COLO829 (cell line): ENCODE data around the gene NGEF.
"Not testable (repeated sequence)": the region's sequence is repeated elsewhere in the genome, so short reads cannot be mapped to it uniquely, and the experiment has no call there.

Experiments used
- DNase-seq: peaks from one replicate; pipeline ENCODE4 v3.0.0; 2012; ENCODE audit warnings: low spot score

The NGEF gene

DNA sequence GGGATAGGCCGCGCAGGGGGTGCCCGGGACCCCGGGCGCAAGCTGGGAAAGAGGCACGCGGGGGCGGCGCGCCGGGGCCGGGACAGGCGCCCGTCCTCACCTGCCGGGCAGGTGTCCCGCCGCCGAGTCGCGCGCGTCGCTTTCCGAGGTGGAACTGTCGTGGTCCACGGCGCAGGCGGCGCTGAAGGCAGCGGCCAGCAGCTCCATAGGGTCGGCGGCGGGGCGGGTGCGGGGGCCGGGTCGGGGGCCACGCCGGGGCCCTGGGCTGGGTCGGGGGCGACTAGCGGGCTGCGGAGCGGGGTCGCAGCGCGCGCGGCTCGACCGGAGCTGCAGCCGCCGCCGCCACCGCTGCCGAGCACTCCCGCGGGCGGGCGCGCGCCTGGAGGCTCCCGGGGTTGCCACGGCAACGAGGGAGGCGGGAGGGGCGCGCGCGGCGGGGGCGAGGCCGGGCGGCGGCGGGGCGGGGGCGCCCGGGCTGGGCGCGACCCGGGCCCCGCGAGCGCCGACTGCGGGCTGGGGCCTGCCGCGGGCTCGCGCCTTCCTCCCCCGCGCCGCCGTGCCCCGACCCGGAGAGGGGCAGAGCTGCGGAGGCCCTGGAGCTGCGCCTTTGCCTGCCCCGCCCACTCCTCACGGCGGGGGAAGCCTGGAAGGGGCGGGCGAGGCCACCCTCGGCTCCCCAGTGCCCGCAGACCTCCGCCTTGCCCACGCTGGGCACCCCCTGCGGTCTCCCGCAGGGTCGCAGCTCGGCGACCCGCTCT is 85.1 kb downstream of the NGEF start:
- DNase-seq: no peak

DNA sequence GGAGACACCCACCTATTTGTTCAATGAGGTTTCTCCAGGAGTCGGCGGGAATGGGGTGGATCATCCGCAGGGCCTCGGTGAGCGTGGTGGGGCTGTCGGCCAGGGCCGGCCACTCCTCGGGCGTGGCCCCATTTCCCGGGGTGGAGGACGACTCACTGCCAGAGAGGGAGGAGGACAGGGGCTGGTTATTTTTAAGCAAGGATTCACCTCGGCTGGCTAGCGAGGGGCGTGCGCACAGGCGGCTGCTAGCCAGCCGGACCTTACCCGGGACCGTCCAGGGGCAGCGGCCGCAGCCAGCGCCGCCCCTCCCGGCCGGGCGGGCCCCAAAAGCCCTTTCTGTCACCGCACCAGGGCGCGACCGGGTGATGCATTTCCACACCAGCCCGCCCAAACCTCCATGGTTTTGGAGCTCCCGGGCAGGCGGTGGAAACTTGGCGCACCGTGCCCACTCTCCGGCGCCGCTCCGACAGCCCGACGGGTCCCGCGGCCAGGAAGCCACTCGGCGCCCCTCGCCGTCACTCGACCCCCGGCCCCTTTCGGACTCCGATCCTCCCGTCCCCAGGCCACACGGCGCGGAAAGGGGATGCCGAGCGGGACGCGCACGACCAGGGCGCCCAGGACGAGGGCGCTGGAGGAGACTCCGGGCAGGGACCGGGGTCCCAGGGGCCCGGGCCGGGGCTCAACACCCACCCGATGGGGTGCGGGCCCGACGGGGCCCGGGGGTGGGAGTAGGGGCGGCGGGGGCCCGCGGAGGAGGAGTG is 85.8 kb downstream of the NGEF start:
- DNase-seq: no peak

DNA sequence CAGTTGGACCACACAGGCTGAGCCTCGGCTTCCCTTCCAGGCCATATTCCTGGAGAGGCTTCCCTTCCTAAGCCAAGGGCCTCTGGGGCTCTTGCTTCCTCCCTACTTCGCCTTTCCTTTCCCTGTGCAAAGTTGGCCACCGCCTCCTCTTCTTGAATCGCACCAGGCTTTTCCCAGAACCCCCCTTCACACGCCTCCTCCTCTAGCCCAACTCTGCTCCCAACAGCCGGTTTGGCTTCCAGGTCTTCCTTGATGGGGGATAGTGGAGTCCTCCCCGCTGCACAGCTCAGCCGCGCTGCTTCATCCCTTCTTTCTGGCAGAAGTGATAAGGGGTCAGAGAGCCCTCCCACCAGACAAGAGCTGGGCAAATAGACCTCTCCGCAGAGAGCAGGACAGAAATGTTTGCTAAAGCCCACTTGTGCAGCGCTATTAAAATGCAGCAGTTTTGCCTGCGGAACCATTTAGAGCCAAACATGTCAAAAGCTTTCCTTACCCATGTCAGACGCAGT is 86.6 kb downstream of the NGEF start:
- no peak for DNase-seq

DNA sequence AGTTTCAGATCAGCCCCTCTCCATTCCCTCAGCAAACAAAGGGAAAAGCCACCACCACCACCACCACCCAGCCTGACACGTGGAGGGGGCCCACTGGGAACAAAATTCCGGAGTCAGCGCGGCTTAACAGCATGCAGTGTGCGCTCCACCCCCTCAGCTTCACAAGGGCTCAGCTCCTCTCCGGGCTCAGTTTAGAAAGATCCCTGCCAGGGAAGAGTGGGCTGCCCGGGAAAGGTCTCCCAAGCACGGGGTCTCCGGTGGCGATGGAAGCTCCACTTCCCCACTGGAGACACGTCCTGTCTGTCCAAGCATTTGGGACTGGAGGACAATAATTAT is 87.3 kb downstream of the NGEF start:
- DNase-seq: no peak

DNA sequence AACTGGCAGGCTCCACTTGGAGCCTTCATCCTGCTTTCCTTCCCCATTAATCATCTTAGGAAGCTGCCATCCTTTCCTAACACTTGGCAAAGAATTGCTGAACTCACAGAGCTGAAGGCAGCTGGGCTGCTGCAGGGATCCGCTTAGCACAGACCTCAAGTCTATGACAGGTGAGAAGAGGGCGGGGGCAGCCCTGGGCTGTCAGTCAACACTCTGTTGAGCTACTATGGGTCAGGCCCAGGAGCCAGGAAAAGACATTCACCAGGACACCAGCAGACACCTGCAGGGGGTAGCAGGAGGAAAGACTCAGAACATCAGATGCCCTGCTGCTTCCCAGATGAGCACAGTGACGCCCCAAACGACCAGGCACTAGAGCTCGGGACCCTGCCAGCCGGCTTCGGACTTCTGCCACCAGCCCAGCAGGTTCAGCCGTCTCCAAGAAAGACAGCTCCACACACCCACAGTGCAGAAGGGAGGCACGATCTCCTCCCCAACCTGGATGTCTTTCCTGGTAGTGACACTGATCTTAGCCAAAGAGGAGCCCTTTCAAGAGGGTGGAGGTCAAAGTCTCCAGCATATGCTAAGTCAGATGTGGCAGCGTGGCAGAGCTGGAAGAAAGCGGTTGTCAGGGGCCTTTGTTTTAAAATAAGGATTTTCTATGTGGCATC is 87.8 kb downstream of the NGEF start:
- no peak for DNase-seq

DNA sequence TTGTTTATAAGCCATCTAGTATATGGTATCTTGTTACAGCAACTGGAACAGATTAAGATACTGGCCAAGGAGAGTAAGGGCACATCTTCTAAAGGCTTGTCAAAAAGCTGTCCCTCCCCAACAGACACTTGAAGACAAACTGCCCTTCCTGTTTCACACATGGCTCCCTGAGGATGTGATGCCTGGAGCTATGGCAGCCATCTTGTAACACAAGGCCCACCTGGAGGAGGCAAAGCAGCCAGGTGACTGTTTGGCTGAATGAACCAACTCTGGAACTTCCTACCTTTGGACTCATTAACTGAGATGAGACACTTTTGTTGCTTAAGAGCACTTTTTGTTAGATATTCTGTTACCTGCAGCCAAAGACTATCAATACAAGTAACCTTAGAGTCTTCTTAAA is 88.6 kb downstream of the NGEF start:
- DNase-seq: no peak

DNA sequence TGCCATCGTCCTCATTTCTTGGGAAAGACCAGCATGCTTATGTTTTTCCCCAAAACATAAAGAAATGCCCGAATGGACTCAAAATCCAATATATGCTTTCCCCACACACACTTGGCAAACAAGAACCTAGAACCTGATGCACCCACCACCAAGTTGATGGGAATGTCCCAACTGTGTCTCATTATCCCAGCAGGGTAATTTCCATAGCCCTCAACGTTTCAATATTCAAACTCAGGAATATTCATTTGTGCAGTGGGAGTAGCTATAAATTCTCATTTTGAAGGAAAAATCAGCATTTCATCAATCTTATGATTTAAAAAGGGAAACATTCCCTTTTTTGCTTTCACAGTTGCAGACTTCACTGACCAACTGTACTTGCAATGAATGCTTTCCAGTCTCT is 92.3 kb downstream of the NGEF start:
- no peak for DNase-seq

DNA sequence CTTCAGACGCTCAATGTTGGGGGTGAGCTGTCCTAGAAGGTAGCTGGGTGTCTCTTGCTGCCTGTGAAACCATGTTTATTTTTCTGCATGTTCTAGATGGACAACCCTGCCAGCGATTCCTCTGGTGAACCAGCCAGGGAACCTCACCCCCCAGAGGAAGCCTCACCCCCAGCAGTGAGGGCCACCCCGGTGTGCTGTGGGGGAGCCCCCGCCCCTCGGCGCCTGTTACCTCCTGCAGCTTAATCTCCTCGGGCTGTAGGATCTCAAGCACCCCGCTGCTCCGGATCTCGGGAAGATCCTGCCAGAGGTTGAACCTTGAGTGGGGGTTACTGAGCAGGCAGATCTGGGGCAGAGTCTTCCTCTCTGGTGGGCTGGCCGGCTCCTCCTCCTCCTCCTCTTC is 93.0 kb downstream of the NGEF start:
- no peak for DNase-seq

DNA sequence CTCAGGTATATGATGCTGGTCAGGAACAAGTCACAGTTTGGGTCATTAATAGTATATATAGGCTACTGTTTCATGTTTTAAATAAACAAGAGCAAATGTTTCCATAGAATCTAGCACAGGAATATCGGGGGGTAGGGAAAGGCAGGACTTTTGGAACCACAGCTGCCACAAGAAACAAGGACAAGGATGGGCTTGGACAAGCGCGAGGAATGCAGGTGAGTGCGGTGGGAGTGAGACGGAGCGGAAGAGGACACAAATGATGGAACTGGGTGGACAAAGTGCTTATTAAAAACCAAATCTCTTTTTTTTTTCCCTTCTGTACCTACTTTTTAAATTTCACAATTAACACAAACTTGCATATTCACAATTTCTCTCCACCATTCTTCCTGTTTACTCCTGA is 93.9 kb downstream of the NGEF start:
- DNase-seq: no peak

DNA sequence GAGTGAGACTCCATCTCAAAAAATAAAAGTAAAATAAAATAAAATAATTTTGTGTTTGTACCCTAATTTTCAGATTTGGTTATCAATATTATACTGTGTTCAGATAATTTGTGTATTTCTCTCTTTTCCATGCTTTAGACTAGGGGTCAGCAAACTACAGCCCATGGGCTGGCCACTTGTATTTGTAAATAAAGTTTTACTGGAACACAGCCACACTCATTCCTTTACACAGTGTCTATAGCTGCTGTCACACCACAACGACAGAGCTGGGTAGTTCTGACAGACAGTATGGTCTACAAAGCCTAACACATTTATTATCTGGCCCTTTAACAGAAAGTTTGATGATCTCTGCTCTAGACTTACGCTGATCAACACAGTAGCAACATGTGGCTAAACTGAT is 99.2 kb downstream of the NGEF start:
- DNase-seq: no peak

DNA sequence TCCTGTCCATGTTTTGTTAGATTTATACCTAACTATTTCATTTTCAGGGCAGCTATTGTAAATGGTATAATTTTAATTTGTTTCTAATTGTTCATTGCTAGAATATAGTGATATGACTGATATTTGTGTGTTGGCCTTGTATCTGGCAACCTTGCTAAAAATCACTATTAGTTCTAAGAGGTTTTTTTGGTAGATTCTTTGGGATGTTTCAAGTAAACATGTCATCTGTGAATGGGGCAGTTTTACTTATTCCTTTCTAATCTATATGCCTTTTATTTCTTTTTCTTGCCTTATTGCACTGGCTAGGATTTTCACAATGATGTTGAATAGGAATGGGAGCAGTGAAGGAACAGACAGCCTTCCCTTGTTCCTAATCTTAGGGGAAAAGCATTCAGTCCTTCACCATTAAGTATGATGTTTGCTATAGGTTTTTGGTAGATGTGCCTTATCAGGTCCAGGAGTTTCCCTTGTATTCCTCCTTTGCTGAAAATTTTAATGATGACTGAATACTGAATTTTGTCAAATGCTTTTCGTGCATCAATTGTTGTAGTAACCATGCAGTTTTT is 101.3 kb downstream of the NGEF start:
- no peak for DNase-seq

DNA sequence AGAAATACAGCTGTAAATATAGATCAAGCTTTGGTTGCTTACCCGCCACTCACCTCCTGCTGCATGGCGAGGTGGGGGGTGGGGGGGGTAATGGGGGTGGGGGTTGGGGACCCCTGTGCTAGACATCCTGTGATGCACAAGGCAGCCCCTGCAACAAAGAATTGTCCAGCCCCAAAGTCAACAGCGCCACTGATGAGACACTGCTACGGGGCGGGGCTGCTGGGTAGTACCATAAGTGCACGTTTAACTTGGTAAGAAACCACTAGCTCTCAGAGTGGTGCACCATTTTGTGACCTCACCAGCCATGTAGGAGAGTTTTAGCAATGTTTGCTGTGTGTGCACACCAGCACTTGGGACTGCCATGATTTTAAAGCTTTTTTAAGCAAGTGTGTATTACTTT is 102.7 kb downstream of the NGEF start:
- no peak for DNase-seq

DNA sequence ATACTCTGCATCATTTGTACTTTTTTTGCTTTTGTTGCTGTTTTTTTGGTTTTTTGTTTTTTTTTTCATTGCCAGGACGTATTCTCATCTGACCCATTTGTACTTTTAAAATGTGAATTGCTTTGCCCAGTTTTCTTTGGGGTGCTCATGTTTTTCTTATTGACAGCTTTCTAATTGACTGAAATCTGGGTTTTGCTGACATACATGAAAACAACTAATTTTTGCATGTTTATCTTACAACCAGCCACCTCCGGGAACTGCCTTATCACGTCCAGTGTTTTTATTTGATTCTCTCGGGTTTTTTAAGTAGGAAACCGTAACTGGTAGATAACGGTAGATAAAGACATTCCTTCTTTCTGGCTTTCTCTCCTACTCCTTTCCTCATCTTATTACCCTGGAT is 104.4 kb downstream of the NGEF start:
- DNase-seq: no peak

DNA sequence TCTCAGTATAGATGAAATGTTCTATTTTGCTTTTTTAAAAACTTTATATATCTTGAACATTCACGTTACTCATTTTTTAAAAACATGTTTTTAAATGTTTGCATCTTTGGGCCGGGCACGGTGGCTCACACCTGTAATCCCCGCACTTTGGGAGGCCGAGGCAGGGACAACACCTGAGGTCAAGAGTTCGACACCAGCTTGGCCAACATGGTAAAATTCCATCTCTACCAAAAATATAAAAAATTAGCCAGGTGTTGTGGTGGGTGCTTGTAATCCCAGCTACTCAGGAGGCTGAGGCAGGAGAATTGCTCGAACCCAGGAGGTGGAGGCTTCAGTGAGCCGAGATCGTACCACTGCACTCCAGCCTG is 105.4 kb downstream of the NGEF start:
- DNase-seq: not testable (repeated sequence)

DNA sequence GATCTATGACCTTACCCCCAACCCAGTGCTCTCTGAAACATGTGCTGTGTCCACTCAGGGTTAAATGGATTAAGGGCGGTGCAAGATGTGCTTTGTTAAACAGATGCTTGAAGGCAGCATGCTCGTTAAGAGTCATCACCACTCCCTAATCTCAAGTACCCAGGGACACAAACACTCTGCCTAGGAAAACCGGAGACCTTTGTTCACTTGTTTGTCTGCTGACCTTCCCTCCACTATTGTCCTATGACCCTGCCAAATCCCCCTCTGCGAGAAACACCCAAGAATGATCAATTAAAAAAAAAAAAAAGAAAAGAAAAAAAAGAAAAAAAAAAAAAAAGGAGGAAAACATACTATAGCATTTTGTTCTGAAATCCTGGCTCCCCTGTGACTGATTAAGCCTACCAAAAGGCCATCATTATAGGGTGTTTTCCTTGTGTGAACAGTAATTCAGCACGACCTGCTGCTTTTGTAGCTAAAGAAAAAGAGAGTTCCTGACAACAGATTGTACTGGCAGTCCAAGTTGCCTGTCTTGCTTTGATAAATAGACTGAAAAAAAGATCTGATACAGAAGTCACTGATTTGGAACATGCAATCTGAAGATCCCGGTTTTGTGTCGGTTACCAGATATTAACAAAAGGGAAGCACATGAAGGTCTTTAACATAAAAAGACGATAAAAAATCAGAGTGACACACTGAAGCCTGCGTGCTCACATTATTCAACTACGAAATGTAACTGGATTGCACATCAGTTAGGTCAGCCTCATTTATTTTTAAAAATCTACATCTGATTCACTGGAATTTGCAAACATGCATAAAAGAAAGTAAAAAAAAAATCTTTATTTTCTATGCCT is 106.0 kb downstream of the NGEF start:
- DNase-seq: not testable (repeated sequence)

DNA sequence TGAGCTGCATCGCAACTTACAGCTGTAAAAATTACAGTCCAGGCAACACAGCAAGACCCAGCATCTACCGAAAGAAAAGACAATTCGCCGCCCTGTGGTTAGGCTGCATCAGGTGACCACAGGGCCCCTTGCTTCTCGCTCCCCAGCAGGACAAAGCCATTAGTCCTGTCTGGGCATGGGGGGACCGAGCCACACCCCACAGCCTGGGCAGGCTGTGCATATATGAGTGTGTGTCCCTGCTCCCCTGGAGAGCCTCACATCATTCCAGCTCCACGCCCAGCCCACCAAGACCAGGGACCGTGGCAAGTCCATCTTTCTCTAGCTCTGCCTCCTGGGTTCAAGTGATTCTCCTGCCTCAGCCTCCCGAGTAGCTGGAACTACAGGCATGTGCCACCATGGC is 109.1 kb downstream of the NGEF start:
- no peak for DNase-seq

DNA sequence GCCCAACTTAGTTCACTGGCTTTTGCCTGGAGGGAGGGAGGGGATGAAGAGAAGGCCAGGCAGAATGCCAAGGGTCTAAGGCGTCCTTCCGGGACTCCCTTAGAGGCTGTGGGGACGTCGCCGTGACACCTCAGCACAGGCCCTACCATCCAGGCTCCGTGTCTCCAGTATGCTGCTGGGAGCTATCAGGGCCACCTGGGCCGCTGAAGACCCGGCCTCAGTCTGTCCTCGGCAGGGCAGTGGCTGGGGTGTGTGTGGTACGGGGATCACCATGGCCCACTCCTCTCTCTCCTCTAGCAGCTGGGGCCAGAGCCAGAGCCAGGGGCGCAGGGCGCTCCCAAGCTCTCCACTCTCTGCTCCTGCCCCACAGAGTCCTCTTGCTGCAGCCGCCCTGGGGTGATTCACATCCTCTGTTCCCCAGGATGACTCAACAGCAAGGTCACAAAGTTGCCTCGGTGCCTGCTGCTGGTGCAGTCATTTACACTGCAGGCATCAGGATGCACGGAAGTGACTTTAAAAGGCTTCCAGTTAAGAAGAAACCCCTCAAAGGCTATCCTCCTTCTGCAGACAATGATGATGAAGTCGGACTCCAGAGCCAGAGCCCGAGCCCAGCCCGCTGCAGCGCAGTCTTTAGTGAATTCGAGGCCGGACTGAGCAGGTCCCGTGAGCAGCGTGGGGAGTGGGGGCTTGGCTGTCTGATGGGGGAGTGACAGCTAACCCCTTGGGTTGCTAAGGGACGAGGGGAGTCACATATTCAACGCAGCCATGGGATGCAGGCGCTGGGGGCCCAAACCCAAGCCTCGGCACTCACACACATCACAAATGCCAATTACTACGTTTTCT is 111.1 kb downstream of the NGEF start:
- peak; percentile 60 for DNase-seq

DNA sequence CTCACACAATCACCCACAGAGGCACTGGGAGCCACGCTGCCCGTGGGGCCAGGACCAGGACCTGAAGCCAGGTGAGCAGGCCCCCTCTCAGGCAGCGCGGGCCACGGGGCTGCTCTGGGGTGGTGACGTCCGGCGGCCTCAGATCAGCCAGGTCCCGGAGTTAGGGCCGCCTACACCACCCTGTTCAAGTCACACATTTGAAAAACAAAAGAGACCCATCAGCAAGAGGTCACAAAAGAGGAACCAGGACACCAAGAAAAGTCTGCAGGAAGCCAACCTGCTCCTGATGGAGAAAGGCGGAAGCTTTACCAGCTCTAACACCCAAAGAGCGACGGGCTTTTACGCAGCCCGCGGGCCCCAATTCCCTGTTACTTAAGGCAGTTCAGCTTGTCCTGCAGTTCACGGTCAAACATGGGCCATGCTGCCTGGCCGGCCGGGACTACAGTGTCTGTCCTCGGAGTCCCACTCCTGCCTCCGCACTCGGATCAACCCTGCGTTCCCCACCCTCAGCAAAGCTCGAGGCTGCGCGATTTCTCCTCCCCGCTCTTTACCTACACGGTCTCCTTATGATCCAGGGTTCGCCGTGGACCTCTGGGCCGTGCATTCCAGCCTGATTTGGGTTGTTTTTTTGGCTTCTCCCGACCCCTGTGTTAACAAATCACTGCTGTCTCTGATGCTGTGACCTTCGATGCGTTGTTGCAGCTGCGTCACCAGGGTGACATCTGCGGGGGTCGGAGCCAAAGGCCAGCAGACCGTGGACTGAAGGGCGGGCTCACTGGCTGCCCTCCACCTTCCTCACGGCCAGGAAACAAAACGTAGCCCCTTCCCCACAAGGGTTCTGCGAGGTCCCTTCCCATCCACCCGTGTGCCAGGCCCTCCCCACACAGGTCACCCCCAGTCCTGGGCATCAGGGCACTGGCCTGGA is 112.0 kb downstream of the NGEF start:
- no peak for DNase-seq

DNA sequence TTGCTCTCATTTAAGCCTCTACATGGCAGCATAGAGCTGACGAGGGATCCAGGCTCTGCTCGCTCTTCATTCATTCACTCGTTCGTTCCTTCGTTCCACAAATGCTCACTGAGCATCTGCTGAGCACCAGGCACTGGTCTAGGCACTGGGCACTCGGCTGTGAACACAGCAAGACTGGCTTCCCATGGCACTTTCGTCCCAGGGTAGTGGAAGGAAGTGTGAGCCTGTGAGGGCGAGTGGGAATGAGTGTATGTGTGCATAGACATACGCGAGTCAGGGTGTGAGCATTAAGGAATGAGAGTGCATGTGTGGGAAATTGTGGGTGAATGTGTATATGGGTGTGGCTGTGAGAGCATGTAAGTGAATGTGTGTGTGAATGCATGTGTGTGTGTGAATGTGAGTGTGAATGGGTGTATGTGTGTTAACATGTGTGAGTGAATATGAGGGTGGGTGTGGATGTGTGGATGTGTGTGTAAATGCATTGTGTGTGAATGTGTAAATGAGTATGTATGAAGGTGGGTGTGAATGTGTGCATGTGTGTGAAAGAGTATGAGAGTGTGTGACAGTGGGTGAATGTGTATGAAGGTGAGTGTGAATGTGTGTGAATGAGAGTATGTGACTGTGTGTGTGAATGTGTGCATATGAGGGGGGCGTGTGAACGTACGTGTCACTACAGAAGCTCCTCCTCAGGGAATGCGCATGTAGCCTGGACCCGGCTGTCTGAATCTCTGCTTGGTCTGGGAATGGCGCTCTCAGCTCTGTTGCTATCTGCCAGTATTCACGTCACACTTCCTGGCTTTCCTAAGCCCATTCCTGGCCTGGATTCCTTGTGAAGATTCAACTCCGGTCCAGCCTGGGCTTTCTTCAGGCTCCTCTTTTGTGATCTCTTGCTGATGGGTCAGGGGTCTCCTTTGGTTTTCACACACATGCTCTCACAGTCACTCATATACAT is 114.2 kb downstream of the NGEF start:
- no peak for DNase-seq
